Neutrophil (primary cell): Measurements from ENCODE around the gene NEUROG1.
"Not testable (repeated sequence)": the region's sequence is repeated elsewhere in the genome, so short reads cannot be mapped to it uniquely, and the experiment has no call there.

Experiments used
- H3K27ac ChIP-seq: fragments of 200-600 bp; sonication (generic); 2 replicates; pipeline ENCODE4 v1.5.1; 2016; ENCODE audit warnings: mild to moderate bottlenecking, moderate library complexity
- H3K27me3 ChIP-seq: fragments of 200-600 bp; sonication (generic); 2 replicates; pipeline ENCODE4 v1.6.0; 2016; ENCODE audit warnings: mild to moderate bottlenecking
- H3K36me3 ChIP-seq: fragments of 200-600 bp; sonication (generic); 2 replicates; pipeline ENCODE4 v1.5.1; 2017
- H3K4me1 ChIP-seq, 2 experiments: fragments of 200-600 bp in 1 of 2; sonication (generic) in 1 of 2; 1 replicate in 1 of 2; 2 replicates in 1 of 2; pipeline versions ENCODE4 v1.5.1 to v1.6.1; 2013 to 2016; ENCODE audit warnings: low read depth in 1 of 2, low read length in 1 of 2, mild to moderate bottlenecking in 1 of 2, moderate library complexity in 1 of 2; ENCODE audit not compliant: control insufficient read depth in 1 of 2, insufficient read depth in 1 of 2
- H3K4me3 ChIP-seq, 2 experiments: fragments of 200-600 bp in 1 of 2; sonication (generic) in 1 of 2; 1 replicate in 1 of 2; 2 replicates in 1 of 2; pipeline ENCODE4 v1.5.1; 2013 to 2016; ENCODE audit warnings: low read depth in 1 of 2, low read length in 1 of 2, mild to moderate bottlenecking in 1 of 2, moderate library complexity in 1 of 2
- H3K9me3 ChIP-seq: fragments of 200-600 bp; sonication (generic); 2 replicates; pipeline ENCODE4 v1.5.1; 2016
- CTCF ChIP-seq: fragments of 200-600 bp; sonication (generic); IDR thresholded peaks from 2 replicates; pipeline ENCODE4 v1.5.1; 2016; ENCODE audit warnings: antibody characterized with exemption

NEUROG1 gene

GRCh38 chr5:135501965-135502364 is 33.8 kb downstream of the NEUROG1 start:
- H3K27me3 ChIP-seq, result peaks cover 87% of the 10 kb centered on the region
- no peak for TF ChIP-seq CTCF

GRCh38 chr5:135498637-135498995 is 37.1 kb downstream of the NEUROG1 start:
- TF ChIP-seq CTCF, result no peak
- no peaks in the 10 kb centered on the region for H3K4me1 ChIP-seq
- H3K27me3 ChIP-seq, result peaks cover 94% of the 10 kb centered on the region
- H3K36me3 ChIP-seq, result no peaks in the 10 kb centered on the region
- no peak overlapping the region for H3K4me3 ChIP-seq
- no peaks in the 10 kb centered on the region for H3K9me3 ChIP-seq
- no peak overlapping the region for H3K27ac ChIP-seq

More at GRCh38 chr5:135501965-135502364, 33.8 kb downstream of the NEUROG1 start:
- no peak overlapping the region for H3K4me3 ChIP-seq
- no peak overlapping the region for H3K27ac ChIP-seq
- no peaks in the 10 kb centered on the region for H3K9me3 ChIP-seq
- H3K4me1 ChIP-seq, result no peaks in the 10 kb centered on the region
- H3K36me3 ChIP-seq, result no peaks in the 10 kb centered on the region

GRCh38 chr5:135497971-135498636 is 37.7 kb downstream of the NEUROG1 start:
- no peaks in the 10 kb centered on the region for H3K36me3 ChIP-seq
- TF ChIP-seq CTCF, result no peak
- H3K4me3 ChIP-seq, result no peak overlapping the region
- H3K27me3 ChIP-seq, result peaks cover 94% of the 10 kb centered on the region
- H3K4me1 ChIP-seq, result no peaks in the 10 kb centered on the region
- H3K27ac ChIP-seq, result no peak overlapping the region
- H3K9me3 ChIP-seq, result no peaks in the 10 kb centered on the region

GRCh38 chr5:135495531-135495930 is 40.2 kb downstream of the NEUROG1 start:
- peaks cover 97% of the 10 kb centered on the region for H3K27me3 ChIP-seq
- not testable (repeated sequence) for H3K36me3 ChIP-seq, H3K27ac ChIP-seq, H3K4me3 ChIP-seq, H3K4me1 ChIP-seq, H3K9me3 ChIP-seq

- Histone ChIP-seq H3K9me3 (no peaks in the 10 kb centered on the region), H3K27me3 (peaks cover 100% of the 10 kb centered on the region), H3K4me3 (no peak overlapping the region), H3K4me1 (no peaks in the 10 kb centered on the region), H3K27ac (no peak overlapping the region), H3K36me3 (no peaks in the 10 kb centered on the region)
- no peak for TF ChIP-seq CTCF
Measured at GRCh38 chr5:135494196-135494595, 41.6 kb downstream of the NEUROG1 start.

- H3K36me3 ChIP-seq, result no peaks in the 10 kb centered on the region
- no peak overlapping the region for H3K27ac ChIP-seq
- no peak overlapping the region for H3K4me3 ChIP-seq
- no peaks in the 10 kb centered on the region for H3K4me1 ChIP-seq
- no peak for TF ChIP-seq CTCF
- peaks cover 100% of the 10 kb centered on the region for H3K27me3 ChIP-seq
- H3K9me3 ChIP-seq, result no peaks in the 10 kb centered on the region
Measured at GRCh38 chr5:135493406-135494180, 42.2 kb downstream of the NEUROG1 start.
